Thyroid gland (tissue), 4 donors: ENCODE results near the gene ISM1. TPM values are rescaled to one million over a fixed set of nuclear protein-coding genes. Genes with fewer than 3 reads are reported as not detected.
A peak's percentile ranks its signal among the peaks of the same experiment; 100 is the strongest.

Experiments used
- DNase-seq, 2 donors: peaks; one replicate each; pipeline ENCODE4 v3.0.0-alpha.2; 2019
- H3K27ac ChIP-seq, 3 donors: fragments of 200-600 bp; sonication (generic); 1 replicate in 2 of 3; 2 replicates in 1 of 3; pipeline ENCODE4 v1.5.1; 2016 to 2019; ENCODE audit warnings: mild to moderate bottlenecking in 1 of 3, moderate library complexity in 1 of 3
- H3K27me3 ChIP-seq: fragments of 200-600 bp; sonication (generic); one replicate; pipeline ENCODE4 v1.5.1; 2019
- H3K36me3 ChIP-seq, 2 donors: fragments of 200-600 bp; sonication (generic); one replicate each; pipeline ENCODE4 v1.5.1; 2016 to 2019
- H3K4me1 ChIP-seq, 2 donors: fragments of 200-600 bp; sonication (generic); one replicate each; pipeline ENCODE4 v1.5.1; 2017 to 2019
- H3K4me3 ChIP-seq, 3 donors: fragments of 200-600 bp; sonication (generic); replicated peaks in 1 of 3; 1 replicate in 2 of 3; 2 replicates in 1 of 3; pipeline ENCODE4 v1.5.1; 2016; ENCODE audit warnings: mild to moderate bottlenecking in 1 of 3
- H3K9me3 ChIP-seq: fragments of 200-600 bp; sonication (generic); one replicate; pipeline ENCODE4 v1.5.1; 2017
- POLR2A ChIP-seq, 2 donors: fragments of 450-650 bp; IDR thresholded peaks; one replicate each; pipeline ENCODE4 v1.6.1; 2017; ENCODE audit warnings: antibody characterized with exemption in 2 of 2, mild to moderate bottlenecking in 2 of 2, moderate library complexity in 1 of 2
- WGBS, 2 donors: methylation state at CpG; one replicate each; pipeline ENCODE4 v1.1.5; 2017; 5-methylcytosine and 5-hydroxymethylcytosine counted together
- intact Hi-C: fragments of 100-400 bp; cut with DNase I; formaldehyde crosslinking; loops from one replicate; pipeline ENCODE4 v1.15.1; 2023
- total RNA-seq, 4 donors: library from RNA; depleted of rRNA; stranded (reverse); fragments of >200 nt; gene quantifications; one replicate each; pipeline ENCODE4 v1.2.3, GENCODE V29; 2016
- TF ChIP-seq, protein P1 (sequence below), 6 experiments: fragments of 200-600 bp in 3 of 6; fragments of 450-650 bp in 3 of 6; sonication (generic) in 3 of 6; IDR thresholded peaks; one replicate each; pipeline ENCODE4 v1.5.1; 2016 to 2019; ENCODE audit warnings: antibody characterized with exemption in 6 of 6, mild to moderate bottlenecking in 2 of 6, inconsistent platforms in 1 of 6, moderate library complexity in 1 of 6

Gene ISM1
- total RNA-seq, 4 donors from 2014 or later = 77.5 to 98.4 (median 83.7) TPM

GRCh38 chr20:13238001-13238653, 17.1 kb downstream of the ISM1 start:
- H3K27me3 ChIP-seq = no peaks in the 10 kb centered on the region
- intact Hi-C loops = no loop called here
- H3K4me1 ChIP-seq = no peaks in the 10 kb centered on the region
- TF ChIP-seq POLR2A (IDR thresholded peaks at IDR 0.05) = no peak
- TF ChIP-seq, protein P1, sequence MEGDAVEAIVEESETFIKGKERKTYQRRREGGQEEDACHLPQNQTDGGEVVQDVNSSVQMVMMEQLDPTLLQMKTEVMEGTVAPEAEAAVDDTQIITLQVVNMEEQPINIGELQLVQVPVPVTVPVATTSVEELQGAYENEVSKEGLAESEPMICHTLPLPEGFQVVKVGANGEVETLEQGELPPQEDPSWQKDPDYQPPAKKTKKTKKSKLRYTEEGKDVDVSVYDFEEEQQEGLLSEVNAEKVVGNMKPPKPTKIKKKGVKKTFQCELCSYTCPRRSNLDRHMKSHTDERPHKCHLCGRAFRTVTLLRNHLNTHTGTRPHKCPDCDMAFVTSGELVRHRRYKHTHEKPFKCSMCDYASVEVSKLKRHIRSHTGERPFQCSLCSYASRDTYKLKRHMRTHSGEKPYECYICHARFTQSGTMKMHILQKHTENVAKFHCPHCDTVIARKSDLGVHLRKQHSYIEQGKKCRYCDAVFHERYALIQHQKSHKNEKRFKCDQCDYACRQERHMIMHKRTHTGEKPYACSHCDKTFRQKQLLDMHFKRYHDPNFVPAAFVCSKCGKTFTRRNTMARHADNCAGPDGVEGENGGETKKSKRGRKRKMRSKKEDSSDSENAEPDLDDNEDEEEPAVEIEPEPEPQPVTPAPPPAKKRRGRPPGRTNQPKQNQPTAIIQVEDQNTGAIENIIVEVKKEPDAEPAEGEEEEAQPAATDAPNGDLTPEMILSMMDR (IDR thresholded peaks at IDR 0.05) = no peak
- no peaks in the 10 kb centered on the region for H3K36me3 ChIP-seq
- WGBS, 2 donors = 86 to 87% methylated on average over 2 of the region's 2 CpGs
- no peaks in the 10 kb centered on the region for H3K9me3 ChIP-seq
- H3K4me3 ChIP-seq = no peak overlapping the region
- no peak overlapping the region for H3K27ac ChIP-seq
- DNase-seq = no peak

DNA sequence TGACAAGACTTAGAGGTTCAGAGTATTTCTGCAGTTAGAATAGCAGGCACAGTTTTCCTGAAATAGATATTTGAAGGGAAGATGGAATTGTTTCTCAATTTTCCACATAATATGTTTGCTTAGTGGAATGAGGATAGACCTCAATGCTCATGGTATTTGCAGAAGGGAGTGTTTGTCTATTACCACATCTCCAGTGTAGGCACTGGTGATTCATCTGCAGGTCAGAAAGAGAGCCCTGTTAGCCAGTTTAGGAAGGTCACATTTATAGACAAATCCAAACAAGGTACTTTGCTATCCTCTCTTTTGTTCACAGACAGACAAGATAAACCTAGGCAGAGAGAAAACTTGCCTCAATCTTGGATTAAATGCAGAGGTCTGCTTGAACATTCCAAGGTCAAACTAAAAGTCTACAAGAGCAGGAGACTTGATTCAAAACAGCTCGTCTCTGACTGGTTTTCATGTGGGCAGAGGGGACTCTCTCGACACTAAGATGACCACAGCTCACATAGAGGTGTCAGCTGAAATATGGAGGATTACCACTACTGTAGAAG, 22.8 kb downstream of the ISM1 start:
- DNase-seq = no peak
- Histone ChIP-seq H3K9me3 (no peaks in the 10 kb centered on the region), H3K4me1 (no peaks in the 10 kb centered on the region), H3K4me3 (no peak overlapping the region), H3K27me3 (no peaks in the 10 kb centered on the region), H3K27ac (no peak overlapping the region), H3K36me3 (no peaks in the 10 kb centered on the region)
- intact Hi-C loops = no loop called here
- TF ChIP-seq, protein P1 (IDR thresholded peaks at IDR 0.05) = no peak
- no peak for TF ChIP-seq POLR2A (IDR thresholded peaks at IDR 0.05)
- 96 to 98% methylated on average over 2 of the region's 2 CpGs for WGBS, 2 donors

GRCh38 chr20:13245250-13245723, 24.2 kb downstream of the ISM1 start:
- Histone ChIP-seq H3K9me3 (no peaks in the 10 kb centered on the region), H3K27me3 (no peaks in the 10 kb centered on the region), H3K4me1 (peaks cover 0 to 5% of the 10 kb centered on the region in 2 donors), H3K4me3 (no peak overlapping the region), H3K27ac (no peak overlapping the region), H3K36me3 (no peaks in the 10 kb centered on the region)
- TF ChIP-seq, protein P1 (IDR thresholded peaks at IDR 0.05) = no peak
- TF ChIP-seq POLR2A (IDR thresholded peaks at IDR 0.05) = no peak
- intact Hi-C loops = no loop called here
- no peak for DNase-seq
- 84 to 90% methylated on average over 2 of the region's 2 CpGs for WGBS, 2 donors

- no peaks in the 10 kb centered on the region for H3K36me3 ChIP-seq
- no peaks in the 10 kb centered on the region for H3K9me3 ChIP-seq
- H3K4me3 ChIP-seq = no peak overlapping the region
- TF ChIP-seq POLR2A (IDR thresholded peaks at IDR 0.05) = no peak
- TF ChIP-seq, protein P1 (IDR thresholded peaks at IDR 0.05) = no peak
- 71 to 87% methylated on average over 13 of the region's 13 CpGs for WGBS, 2 donors
- peak in 1 of 2 donors; percentile 14 for DNase-seq
- intact Hi-C loops = no loop called here
- no peaks in the 10 kb centered on the region for H3K27me3 ChIP-seq
- peak overlapping the region in 1 of 3 donors; percentile 4 for H3K27ac ChIP-seq
- peaks cover 5 to 24% of the 10 kb centered on the region in 2 donors for H3K4me1 ChIP-seq
These were observed 28.2 kb downstream of the ISM1 start for GRCh38 chr20:13249118-13249797.

DNA sequence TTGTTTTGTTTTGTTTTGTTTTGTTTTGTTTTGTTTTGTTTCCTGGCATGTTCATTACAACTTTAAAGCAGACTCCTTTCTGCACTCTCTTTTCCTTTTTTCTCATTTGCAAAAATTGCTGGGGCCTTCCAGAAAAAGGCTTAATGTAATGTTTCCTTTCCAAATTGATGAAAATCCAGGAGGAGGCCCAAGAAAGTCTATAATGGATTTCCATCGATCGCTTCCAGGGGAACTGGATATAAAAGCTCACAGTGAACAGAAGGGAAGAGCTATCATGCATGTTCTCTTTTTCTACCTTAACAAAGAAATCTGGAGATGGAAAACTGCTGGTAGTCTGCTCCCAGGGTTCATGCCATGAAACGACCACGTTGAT, 28.7 kb downstream of the ISM1 start:
- H3K4me3 ChIP-seq = no peak overlapping the region
- WGBS, 2 donors = 69 to 84% methylated on average over 4 of the region's 4 CpGs
- intact Hi-C loops = no loop called here
- no peak overlapping the region for H3K27ac ChIP-seq
- H3K36me3 ChIP-seq = no peaks in the 10 kb centered on the region
- no peaks in the 10 kb centered on the region for H3K9me3 ChIP-seq
- no peak for DNase-seq
- H3K4me1 ChIP-seq = peaks cover 5 to 24% of the 10 kb centered on the region in 2 donors
- no peaks in the 10 kb centered on the region for H3K27me3 ChIP-seq
- TF ChIP-seq POLR2A (IDR thresholded peaks at IDR 0.05) = no peak
- TF ChIP-seq, protein P1 (IDR thresholded peaks at IDR 0.05) = no peak
